ENCODE measurements around the gene SNX24.

DNA sequence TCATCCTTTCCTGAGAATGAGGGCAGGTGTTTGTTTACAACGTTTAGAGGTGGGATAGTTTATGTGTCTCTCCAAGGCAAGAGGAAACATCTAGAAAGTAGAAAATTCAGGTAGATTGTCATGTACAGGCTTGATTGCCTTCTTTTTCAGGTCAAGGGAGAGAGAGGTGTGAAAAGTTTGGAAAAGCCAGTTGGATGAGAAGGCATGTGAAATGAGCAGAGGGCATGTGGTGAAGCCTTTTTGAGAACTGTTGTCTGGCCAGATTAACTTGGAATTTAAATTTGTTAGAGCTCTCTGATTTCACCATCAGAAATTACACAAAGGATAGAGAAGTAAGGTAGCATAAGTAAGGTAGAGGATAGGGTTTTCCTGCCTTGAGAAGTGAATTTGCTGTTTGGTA is 74.6 kb downstream of the SNX24 start:
- TF ChIP-seq, protein P1, sequence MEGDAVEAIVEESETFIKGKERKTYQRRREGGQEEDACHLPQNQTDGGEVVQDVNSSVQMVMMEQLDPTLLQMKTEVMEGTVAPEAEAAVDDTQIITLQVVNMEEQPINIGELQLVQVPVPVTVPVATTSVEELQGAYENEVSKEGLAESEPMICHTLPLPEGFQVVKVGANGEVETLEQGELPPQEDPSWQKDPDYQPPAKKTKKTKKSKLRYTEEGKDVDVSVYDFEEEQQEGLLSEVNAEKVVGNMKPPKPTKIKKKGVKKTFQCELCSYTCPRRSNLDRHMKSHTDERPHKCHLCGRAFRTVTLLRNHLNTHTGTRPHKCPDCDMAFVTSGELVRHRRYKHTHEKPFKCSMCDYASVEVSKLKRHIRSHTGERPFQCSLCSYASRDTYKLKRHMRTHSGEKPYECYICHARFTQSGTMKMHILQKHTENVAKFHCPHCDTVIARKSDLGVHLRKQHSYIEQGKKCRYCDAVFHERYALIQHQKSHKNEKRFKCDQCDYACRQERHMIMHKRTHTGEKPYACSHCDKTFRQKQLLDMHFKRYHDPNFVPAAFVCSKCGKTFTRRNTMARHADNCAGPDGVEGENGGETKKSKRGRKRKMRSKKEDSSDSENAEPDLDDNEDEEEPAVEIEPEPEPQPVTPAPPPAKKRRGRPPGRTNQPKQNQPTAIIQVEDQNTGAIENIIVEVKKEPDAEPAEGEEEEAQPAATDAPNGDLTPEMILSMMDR (IDR thresholded peaks at IDR 0.05), result no peak
- no peak for TF ChIP-seq POLR2A (IDR thresholded peaks at IDR 0.05)

Data from right lobe of liver (tissue), 4 donors.